ENCODE measurements around the gene HSPA1B. TPM values are rescaled to one million over a fixed set of nuclear protein-coding genes. Genes with fewer than 3 reads are reported as not detected.
A peak's percentile ranks its signal among the peaks of the same experiment; 100 is the strongest.
"Not testable (repeated sequence)": the region's sequence is repeated elsewhere in the genome, so short reads cannot be mapped to it uniquely, and the experiment has no call there.

The HSPA1B gene
- 194 and 206 TPM in 2 replicates for total RNA-seq (2014; rRNA removed; shearing (Covaris generic))

DNA sequence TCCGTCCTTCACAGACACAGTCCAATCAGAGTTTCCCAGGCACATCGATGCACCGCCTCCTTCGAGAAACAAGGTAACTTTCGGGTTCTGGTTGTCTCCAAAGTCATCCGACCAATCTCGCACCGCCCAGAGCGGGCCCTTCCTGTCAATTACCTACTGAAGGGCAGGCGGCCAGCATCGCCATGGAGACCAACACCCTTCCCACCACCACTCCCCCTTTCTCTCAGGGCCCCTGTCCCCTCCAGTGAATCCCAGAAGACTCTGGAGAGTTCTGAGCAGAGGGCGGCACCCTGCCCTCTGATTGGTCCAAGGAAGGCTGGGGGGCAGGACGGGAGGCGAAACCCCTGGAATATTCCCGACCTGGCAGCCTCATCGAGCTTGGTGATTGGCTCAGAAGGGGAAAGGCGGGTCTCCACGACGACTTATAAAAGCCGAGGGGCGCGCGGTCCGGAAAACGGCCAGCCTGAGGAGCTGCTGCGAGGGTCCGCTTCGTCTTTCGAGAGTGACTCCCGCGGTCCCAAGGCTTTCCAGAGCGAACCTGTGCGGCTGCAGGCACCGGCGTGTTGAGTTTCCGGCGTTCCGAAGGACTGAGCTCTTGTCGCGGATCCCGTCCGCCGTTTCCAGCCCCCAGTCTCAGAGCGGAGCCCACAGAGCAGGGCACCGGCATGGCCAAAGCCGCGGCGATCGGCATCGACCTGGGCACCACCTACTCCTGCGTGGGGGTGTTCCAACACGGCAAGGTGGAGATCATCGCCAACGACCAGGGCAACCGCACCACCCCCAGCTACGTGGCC, at the start of gene HSPA1B:
TSS of gene HSPA1B (plus strand) at position 453 of the 794 bp plus-strand sequence. CDS start at position 666, 213 bp downstream.
- peak; percentile 100 for DNase-seq (ENCODE audit: low read depth)

- no peak for DNase-seq (ENCODE audit: low read depth)
These were observed 49.3 kb upstream of the HSPA1B start for GRCh38 chr6:31778193-31778592.

- DNase-seq (ENCODE audit: low read depth): no peak
These were observed 48.3 kb upstream of the HSPA1B start for GRCh38 chr6:31778999-31779885.

DNA sequence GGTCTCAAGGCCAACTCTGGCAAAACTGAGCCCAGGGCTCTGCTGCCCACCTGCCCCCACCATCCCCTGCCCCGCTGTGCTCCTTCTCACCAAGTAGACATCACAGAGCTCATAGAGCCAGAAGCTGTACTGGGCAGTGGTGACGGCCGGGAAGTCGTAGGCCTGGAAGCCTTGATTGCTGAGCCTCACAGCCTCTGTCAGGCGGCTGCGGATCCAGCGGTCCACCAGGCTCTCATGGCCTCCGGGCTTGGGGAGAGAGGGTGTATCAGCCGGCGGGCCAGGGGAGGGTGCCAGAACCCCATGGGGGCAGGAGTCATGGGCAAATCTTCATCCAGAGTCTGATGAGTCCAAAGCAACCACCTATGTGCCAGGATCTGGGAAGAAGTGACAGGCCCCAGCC, 47.6 kb upstream of the HSPA1B start:
- no peak for DNase-seq (ENCODE audit: low read depth)

DNA sequence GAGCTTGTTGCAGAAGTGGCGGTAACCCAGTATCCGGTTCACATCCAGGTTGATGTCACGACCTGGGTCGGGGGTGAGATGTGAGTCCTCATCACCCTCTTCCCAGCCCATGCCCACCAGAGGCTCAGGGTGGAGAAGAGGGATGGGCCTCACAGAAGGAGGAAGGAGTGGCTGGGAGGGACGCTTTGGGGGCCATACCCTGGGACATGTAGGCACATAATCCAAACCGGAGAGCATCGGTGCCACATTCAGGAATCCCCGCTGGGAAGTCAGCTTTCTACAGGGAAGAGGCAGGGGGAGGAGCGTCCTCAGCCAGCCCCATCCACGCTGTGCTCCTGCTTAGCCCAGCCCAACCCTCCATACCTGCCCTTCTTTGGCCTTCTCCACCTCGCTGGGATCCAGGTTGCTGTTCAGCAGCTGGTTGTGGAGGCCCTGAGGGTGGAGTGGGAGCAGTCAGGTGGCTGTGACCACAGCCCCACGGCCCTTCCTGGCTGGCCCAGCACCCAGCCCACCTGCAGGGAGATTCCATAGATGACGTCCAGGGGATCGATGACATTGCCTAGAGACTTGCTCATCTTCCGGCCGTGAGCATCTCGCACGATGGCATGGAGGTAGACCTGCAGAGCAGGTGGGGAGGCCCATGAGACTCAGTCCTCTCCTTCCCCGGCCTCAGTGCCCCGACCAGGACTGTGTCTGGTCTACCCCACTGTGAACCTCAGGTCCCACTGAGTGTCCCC, 46.9 kb upstream of the HSPA1B start:
- DNase-seq (ENCODE audit: low read depth): no peak

GRCh38 chr6:31781244-31782125, 46.1 kb upstream of the HSPA1B start:
- no peak for DNase-seq (ENCODE audit: low read depth)

DNA sequence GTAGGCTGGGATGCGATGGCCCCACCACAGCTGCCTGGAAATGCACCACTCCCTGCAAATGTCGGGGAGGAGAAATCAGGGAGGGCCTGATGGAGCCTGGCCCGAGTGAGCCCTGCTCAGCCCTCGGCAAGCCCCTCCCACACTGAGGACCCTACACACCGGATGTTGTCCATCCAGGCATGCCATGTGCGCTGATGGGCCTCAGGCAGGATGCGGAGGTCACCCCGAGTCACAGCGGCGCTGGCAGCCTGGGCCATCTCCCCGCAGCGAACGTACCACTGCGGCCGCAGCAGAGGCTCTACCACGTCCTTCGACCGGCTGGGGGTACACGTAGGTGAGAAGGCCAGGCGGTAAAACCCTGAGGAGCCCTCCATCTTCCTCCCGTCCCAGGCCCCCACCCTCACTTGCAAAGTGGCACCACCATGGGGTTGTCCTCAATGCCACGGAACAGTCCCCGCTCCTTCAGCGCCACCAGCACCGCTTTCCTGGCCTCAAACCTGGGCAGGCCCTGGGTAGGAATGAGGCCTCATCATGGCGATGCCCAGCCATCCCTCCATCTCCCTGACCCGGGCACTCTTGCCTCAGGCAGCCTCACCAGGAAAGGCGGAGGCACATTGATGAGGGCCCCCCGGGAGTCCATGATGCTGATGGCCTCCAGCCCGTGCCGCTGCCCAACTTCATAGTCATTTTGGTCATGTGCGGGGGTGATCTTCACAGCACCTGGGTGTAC, 45.2 kb upstream of the HSPA1B start:
- DNase-seq (ENCODE audit: low read depth): no peak

DNA sequence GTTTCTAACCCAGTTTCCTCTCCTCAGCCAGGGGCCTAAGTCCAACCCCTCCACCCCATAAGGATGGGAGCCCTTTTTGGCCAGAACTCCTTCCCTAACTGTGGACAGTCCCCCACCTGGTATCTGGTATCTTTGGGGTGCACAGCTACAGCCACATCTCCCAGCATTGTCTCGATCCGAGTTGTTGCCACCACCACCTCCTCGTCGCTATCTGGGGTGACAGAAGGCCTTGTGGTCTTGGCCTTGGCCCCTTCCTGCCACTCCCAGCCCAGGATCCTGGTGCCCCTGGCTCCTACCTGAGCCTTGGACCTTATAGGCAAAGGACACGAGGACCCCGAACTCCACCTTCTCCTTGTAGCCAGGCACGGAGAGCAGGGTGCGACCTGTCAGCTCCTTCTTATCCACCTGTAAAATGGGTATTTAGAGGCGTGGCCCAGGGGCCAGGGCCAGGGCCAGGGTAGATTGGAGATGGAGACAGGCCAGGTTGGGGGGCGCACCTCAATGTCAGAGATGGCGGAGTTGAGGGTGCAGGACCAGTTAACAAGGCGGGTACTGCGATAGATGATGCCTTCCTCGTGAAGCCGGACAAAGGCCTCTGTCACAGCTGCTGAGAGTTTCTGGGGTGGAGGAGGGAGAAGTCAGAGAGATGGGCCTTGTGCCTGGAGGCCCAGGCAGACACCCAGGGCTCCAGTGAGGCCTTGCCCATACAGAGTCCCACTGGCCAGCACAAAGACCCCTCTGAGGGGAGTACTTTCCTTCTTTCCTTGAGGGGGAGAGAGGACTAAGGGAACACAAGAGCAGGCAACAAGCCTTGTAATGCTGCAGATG, 43.2 kb upstream of the HSPA1B start:
- no peak for DNase-seq (ENCODE audit: low read depth)

DNA sequence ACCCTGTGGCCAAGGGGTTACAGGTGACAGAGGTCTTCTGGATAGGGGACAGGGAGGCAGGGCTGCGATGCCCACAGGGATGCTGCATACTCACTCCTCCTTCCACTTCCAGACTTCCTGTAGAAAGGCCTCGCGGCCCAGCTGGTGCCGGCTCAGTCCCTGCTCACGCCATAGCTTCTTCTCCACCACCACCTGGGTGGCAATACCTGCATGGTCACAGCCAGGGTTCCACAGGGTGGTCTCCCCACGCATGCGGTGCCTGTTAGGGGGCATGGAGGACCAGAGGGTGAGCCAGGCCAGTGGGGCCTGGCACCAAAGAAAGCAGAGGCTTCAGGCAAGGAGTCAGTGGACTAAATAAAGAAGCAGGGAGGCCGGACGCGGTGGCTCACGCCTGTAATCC, 42.1 kb upstream of the HSPA1B start:
- DNase-seq (ENCODE audit: low read depth): no peak

- peak; percentile 51 for DNase-seq (ENCODE audit: low read depth)
These were observed 36.0 kb upstream of the HSPA1B start for GRCh38 chr6:31791324-31792089.

DNA sequence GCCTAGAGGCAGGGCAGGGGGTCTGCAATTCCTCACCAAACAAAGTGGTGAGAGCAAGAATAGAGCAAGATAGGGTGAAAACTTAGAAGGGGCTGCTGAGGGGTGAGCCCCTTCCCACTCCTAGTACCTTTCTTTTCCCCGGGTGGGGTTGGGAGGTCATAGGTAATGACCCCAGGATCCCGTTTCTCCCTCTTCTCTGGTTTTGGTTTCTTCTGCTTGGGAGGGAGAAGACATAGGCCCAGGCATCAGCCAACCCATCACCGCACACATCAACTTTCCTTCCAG, 35.5 kb upstream of the HSPA1B start:
- DNase-seq (ENCODE audit: low read depth): no peak

- peak; percentile 82 for DNase-seq (ENCODE audit: low read depth)
These were observed 34.8 kb upstream of the HSPA1B start for GRCh38 chr6:31792761-31793171.

DNA sequence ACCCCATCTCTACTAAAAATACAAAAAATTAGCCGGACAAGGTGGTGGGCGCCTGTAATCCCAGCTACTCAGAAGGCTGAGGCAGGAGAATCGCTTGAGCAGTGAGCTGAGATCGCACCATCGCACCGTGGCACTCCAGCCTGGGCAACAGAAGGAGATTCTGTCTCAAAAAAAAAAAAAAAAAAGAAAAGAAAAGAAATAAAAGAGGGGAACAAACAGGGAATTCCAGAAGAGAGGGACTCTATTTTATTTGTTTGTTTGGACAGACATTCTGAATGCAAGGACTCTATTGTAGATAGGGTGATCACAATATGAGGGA, 33.7 kb upstream of the HSPA1B start:
- not testable (repeated sequence) for DNase-seq (ENCODE audit: low read depth)

GRCh38 chr6:31794294-31794865, 33.2 kb upstream of the HSPA1B start:
- no peak for DNase-seq (ENCODE audit: low read depth)

DNA sequence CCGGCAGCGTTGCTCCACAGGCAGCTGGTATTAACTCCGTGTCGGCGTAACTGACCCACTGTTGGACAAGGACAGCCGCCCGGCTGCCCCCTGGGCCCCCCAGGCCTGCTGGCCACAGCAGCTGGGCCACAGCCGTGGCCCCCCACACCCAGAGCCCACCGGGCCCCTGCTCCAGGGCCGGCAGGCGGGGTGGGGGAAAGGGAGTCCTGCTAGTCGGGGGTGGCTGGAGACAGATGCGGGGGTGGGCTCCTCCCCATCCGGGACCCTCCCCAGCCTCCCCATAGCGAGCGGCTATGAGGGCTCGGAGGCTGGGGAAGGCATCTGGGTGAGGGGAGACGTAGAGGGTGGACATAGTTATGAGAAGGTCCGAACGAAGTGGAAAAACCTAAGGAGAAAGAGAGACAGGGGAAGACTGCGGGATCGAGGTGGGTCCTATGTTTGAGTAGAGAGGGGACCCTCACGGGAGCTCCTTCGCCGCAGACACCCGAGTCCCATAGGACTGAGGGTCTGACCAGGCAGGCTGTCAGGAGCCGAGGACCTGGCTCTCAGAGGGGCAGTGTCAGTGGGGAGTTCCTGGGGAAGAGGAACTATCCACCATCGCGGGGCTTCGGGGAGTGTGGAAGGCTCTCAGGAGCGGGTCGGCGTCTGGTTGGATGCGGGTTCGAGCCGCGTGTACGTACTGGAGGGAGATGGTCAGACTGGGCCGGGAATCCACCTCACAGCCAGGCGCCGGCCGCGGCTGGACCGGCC, 32.5 kb upstream of the HSPA1B start:
- no peak for DNase-seq (ENCODE audit: low read depth)

DNA sequence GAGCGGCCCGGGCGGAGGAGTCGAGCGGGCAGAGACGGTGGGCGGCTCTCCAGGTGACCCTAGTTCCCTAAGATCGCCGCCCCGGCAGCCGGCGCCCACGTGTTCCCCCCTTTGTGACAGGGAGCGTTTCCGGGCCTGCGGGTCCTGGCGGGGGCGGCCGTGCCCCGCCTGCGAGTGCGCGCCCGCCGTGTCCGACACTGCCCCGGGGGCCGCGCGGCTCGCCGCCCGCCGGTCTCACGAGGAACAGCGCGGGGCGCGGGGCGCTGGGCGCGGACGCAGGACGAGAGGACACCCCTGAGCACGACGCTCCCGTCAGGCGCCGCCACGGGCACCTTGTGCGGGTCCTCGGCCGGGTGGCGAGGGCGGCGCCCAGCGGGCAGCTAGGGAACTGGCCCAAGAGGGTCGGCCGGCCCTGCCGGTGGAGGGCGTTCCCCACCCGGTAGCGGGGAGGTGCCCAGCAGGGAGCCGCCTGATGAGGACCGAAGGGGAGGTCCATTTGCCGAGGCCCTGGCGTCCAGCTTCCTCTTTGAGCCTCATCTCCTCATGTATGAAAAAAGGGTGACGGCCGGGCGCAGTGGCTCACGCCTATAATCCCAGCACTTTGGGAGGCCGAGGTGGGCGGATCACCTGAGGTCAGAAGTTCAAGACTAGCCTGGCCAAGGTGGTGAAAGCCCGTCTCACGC, 31.8 kb upstream of the HSPA1B start, which contains the start of gene VARS1:
TSS of gene VARS1 (minus strand) at position 137 of the 683 bp plus-strand sequence. CDS start 535 bp downstream, outside the sequence.
- peak; percentile 97 for DNase-seq (ENCODE audit: low read depth)

DNA sequence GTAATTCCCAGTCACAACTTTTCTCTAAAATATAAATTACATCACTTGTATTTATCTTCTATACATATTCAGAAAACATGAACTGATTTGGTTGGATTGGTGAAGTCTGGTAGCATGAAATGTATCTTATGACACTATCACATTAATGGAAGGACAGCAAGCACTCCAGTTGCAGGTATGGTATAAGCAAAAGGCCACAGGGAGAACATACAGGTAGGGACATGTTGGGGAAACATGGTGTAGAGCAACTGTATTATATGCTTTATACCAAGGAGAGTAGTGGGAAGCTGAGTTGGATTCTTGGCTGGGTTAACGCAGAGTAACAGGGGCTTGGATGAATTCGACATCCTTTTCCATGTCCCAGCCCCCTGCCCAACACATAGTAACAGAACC, 30.5 kb upstream of the HSPA1B start:
- DNase-seq (ENCODE audit: low read depth): no peak

All from Daoy (cell line).